Ovary (tissue), 9 donors: ENCODE measurements around the gene MSMB. TPM values are rescaled to one million over a fixed set of nuclear protein-coding genes. Genes with fewer than 3 reads are reported as not detected.
"Not testable (repeated sequence)": the region's sequence is repeated elsewhere in the genome, so short reads cannot be mapped to it uniquely, and the experiment has no call there.

Experiments
- DNase-seq, 5 donors: peaks; one replicate each; pipeline ENCODE4 v3.0.0-alpha.2; 2019 to 2020
- H3K27ac ChIP-seq, 2 donors: fragments of 200-600 bp; one replicate each; pipeline versions ENCODE4 v1.5.1 to v1.8.0; 2019 to 2022
- H3K27me3 ChIP-seq: fragments of 200-600 bp; one replicate; pipeline ENCODE4 v1.8.0; 2022
- H3K36me3 ChIP-seq: fragments of 200-600 bp; sonication (generic); one replicate; pipeline ENCODE4 v1.5.1; 2019
- H3K4me1 ChIP-seq: one replicate; pipeline ENCODE4 v1.8.1; 2013; ENCODE audit warnings: mild to moderate bottlenecking, moderate library complexity; ENCODE audit not compliant: insufficient read depth
- H3K4me3 ChIP-seq: fragments of 200-600 bp; sonication (generic); one replicate; pipeline ENCODE4 v1.5.1; 2017
- H3K9me3 ChIP-seq, 2 donors: fragments of 200-600 bp in 1 of 2; sonication (generic) in 1 of 2; one replicate each; pipeline versions ENCODE4 v1.5.1 to v1.8.1; 2013 to 2019; ENCODE audit warnings: mild to moderate bottlenecking in 1 of 2, moderate library complexity in 1 of 2
- CTCF ChIP-seq, 3 donors: fragments of 450-650 bp in 2 of 3; fragments of 200-600 bp in 1 of 3; IDR thresholded peaks; one replicate each; pipeline versions ENCODE4 v1.5.1 to v1.8.0; 2016 to 2022; ENCODE audit warnings: antibody characterized with exemption in 3 of 3, mild to moderate bottlenecking in 1 of 3
- EP300 ChIP-seq: sonication (generic); formaldehyde crosslinking; IDR thresholded peaks from one replicate; pipeline ENCODE4 v1.6.1; 2017; ENCODE audit warnings: antibody characterized with exemption
- POLR2A ChIP-seq: fragments of 450-650 bp; IDR thresholded peaks from one replicate; pipeline ENCODE4 v1.6.1; 2017; ENCODE audit warnings: antibody characterized with exemption, mild to moderate bottlenecking, moderate library complexity
- WGBS, 3 donors: extraction: QIAGEN DNeasy Blood & Tissue Kit in 1 of 3; methylation state at CpG; one replicate each; pipeline versions ENCODE4 v1.1.5 to v1.1.7; 2013 to 2017; 5-methylcytosine and 5-hydroxymethylcytosine counted together
- intact Hi-C, 4 donors: fragments of 100-400 bp; cut with DNase I; formaldehyde crosslinking; loops; one replicate each; pipeline versions ENCODE4 v1.11.0 to v1.15.1; 2022 to 2023
- polyA plus RNA-seq, 2 donors: library from polyadenylated mRNA; stranded (reverse); fragments of 200-250 nt in 1 of 2; fragments of 350-450 nt in 1 of 2; fragmentation: Illumina TruSeq in 1 of 2; extraction: RNeasy Lipid Tissue Mini Kit (QIAGEN cat#74804) in 1 of 2; gene quantifications; one replicate each; pipeline ENCODE4 v1.2.3, GENCODE V29; 2013 to 2014
- total RNA-seq, 7 donors: library from RNA; depleted of rRNA in 2 of 7; stranded (reverse); fragments of >200 nt in 2 of 7; fragmentation: NEBNext Ultra II Directional in 3 of 7; extraction: Animal tissue kit (Norgen Biotek cat#: 25700) in 3 of 7; gene quantifications; one replicate each; pipeline versions ENCODE4 v1.1.0 to v1.2.4, GENCODE V29; 2016 to 2023
- donor health status: DM: no; HTN: no; CAD: no; lungs with moderate emphysema.
- donor health status: DM: no; HTN: no; CAD: no.
- donor health status: Bipolar disorder and iron deficiency.
- donor health status: DM: yes; HTN: yes; CAD: no.
- donor health status: DM: no; HTN: no; CAD: no.
- donor health status: DM: yes; HTN: yes; CAD: no.

Gene MSMB
- total and polyA plus RNA-seq, 9 donors = not detected

DNA sequence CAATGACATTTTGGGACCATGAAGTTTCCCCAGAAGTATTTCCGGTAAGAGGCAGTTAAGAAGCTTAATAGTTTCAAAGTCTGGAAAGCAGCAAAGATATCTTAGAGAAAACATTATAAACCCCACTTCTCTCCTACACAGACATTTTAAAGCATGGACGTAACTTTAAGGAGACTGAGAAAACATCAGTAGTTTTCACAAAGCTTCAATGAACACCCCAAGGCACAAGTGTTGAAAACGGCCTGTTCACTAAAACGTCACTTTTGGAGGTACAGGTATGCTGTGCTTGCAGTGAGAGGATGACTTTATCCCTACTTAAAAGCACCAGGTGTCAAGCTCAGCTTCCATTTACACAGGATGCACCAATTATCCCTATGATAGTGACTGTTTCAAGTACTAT, 40.7 kb downstream of the MSMB start:
- intact Hi-C loops = loop anchor here in 1 of 4 donors (2.0 kb wide), 1 partner anchor 19 kb away; no protein-coding TSS in a partner anchor
- WGBS, 3 donors = 67 to 86% (median 81%) methylated on average over 4 of the region's 4 CpGs
- Histone ChIP-seq H3K4me3 (no peak overlapping the region), H3K27me3 (no peaks in the 10 kb centered on the region), H3K36me3 (no peaks in the 10 kb centered on the region), H3K4me1 (no peaks in the 10 kb centered on the region), H3K9me3 (no peaks in the 10 kb centered on the region), H3K27ac (no peak overlapping the region)
- no peak for DNase-seq
- TF ChIP-seq CTCF (IDR thresholded peaks at IDR 0.05) (no peak), POLR2A (no peak), EP300 (no peak)

GRCh38 chr10:46004963-46005362, 41.1 kb downstream of the MSMB start:
- Histone ChIP-seq H3K27ac (no peak overlapping the region), H3K4me3 (no peak overlapping the region), H3K9me3 (no peaks in the 10 kb centered on the region), H3K36me3 (no peaks in the 10 kb centered on the region), H3K27me3 (no peaks in the 10 kb centered on the region), H3K4me1 (no peaks in the 10 kb centered on the region)
- DNase-seq = no peak
- intact Hi-C loops = loop anchor here in 1 of 4 donors (2.0 kb wide), 1 partner anchor 20 kb away; no protein-coding TSS in a partner anchor
- WGBS, 3 donors = 89 to 97% (median 93%) methylated on average over 2 of the region's 2 CpGs
- TF ChIP-seq EP300 (no peak), POLR2A (no peak), CTCF (IDR thresholded peaks at IDR 0.05) (no peak)

DNA sequence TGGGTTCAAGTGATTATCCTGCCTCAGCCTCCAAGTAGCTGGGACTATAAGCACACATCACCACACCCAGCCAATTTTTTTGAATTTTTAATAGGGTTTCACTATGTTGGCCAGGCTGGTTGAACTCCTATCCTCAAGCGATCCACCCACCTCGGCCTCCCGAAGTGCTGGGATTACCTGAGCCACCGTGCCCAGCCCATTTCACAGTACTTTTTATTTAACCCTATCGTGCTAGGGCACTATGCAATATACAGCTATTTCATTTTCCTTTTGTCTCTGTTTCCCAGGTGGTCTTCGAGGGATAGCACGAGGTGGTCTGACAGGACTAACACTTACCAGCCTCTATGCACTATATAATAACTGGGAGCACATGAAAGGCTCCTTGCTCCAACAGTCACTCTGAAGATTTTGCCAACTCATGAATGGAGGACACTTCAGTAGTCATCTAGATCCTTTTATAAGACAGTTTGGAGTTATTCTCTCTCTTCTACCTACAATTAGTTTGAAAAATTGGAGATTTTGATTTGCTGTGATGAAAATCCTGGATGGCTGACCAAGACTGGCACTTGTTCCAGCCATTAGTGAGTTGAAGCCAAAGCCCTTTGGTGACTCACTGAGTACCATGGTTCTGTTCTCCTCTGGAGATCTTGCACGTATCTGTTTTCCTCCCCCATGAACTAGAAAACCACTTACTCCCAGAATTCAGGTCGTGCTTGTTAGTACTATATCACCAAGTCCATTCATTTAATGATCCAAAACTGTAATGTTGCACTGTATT, 43.0 kb downstream of the MSMB start:
- no peak overlapping the region for H3K27ac ChIP-seq
- H3K36me3 ChIP-seq = no peaks in the 10 kb centered on the region
- DNase-seq = no peak
- H3K4me3 ChIP-seq = no peak overlapping the region
- intact Hi-C loops = no loop called here
- no peaks in the 10 kb centered on the region for H3K9me3 ChIP-seq
- no peaks in the 10 kb centered on the region for H3K27me3 ChIP-seq
- WGBS, 3 donors = 85 to 89% (median 88%) methylated on average over 9 of the region's 9 CpGs
- no peaks in the 10 kb centered on the region for H3K4me1 ChIP-seq
- TF ChIP-seq CTCF (IDR thresholded peaks at IDR 0.05) (no peak), EP300 (no peak), POLR2A (no peak)

DNA sequence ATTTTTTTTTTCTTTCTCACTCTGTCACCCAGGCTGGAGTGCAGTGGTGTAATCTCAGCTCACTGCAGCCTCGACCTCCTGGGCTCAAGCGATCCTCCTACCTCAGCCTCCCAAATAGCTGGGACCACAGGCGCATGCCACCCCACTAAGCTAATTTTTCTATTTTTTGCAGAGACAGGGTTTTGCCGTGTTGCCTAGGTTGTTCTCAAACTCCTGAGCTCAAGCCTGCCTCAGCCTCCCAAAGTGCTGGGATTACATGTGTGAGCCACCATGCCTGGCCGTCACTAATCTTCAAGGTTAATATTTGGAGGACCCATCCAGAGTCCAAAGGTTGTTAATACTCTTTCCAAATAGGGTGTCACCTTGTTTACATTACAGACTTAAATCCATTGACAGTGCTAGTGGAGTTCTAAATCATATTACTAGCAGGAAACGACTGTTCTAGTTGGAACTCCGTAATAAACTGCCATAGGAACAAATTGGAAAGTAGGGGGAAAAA, 43.8 kb downstream of the MSMB start:
- WGBS, 3 donors = 93 to 94% (median 93%) methylated on average over 7 of the region's 7 CpGs
- H3K4me3 ChIP-seq, intact Hi-C loops: not testable (repeated sequence)

DNA sequence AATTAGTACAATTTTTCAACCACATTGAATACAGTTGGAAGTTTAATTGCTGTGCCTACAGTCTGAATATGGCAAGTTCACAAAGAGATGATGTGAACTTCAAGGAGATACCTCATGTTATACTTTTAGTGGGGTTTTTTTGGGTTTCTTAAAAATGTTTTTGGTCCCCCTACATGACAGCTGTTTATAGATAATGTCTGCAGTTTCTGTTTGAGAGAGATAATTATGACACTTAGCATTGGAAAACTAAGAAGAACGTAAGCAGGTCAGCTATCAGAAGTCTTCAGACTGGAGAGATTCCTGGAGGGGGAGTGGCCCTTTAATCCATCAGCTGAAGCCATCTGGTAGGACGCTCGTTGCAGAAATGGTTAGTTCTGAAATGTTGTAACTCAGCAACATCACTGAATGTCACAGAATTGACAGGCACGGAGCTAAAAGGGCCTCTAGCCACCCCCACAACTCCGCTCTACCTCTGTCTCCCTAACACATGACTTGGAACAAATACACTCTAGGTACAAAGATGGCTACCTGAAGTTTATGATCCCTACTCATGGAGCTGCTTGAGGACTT, 44.8 kb downstream of the MSMB start:
- Histone ChIP-seq H3K27me3 (no peaks in the 10 kb centered on the region), H3K4me3 (no peak overlapping the region), H3K9me3 (no peaks in the 10 kb centered on the region), H3K4me1 (no peaks in the 10 kb centered on the region), H3K36me3 (no peaks in the 10 kb centered on the region), H3K27ac (no peak overlapping the region)
- 30 to 48% (median 35%) methylated on average over 5 of the region's 5 CpGs for WGBS, 3 donors
- TF ChIP-seq EP300 = no peak
- no peak for TF ChIP-seq CTCF (IDR thresholded peaks at IDR 0.05)
- TF ChIP-seq POLR2A = no peak
- DNase-seq = no peak
- intact Hi-C loops = no loop called here

More for the DNA sequence above, 43.8 kb downstream of the MSMB start:
- not testable (repeated sequence) for H3K27me3 ChIP-seq, H3K9me3 ChIP-seq, H3K4me1 ChIP-seq, H3K27ac ChIP-seq, H3K36me3 ChIP-seq, DNase-seq
